ES-I3 (cell line): ENCODE data around the gene TSSK2.
"Not testable (repeated sequence)": the region's sequence is repeated elsewhere in the genome, so short reads cannot be mapped to it uniquely, and the experiment has no call there.

Source experiments
- H3K36me3 ChIP-seq: 2 replicates; pipeline ENCODE4 v1.6.1; 2013; ENCODE audit warnings: mild to moderate bottlenecking, low read length, control low read depth, moderate library complexity; ENCODE audit not compliant: insufficient read depth
- H3K4me1 ChIP-seq: 2 replicates; pipeline ENCODE4 v1.6.1; 2013; ENCODE audit warnings: mild to moderate bottlenecking, control low read depth, low read length; ENCODE audit not compliant: insufficient read depth
- H3K9ac ChIP-seq: 2 replicates; pipeline ENCODE4 v1.6.1; 2013; ENCODE audit warnings: low read depth, mild to moderate bottlenecking, low read length, moderate library complexity
- H3K9me3 ChIP-seq: 2 replicates; pipeline ENCODE4 v1.6.1; 2013; ENCODE audit warnings: mild to moderate bottlenecking, low read length, moderate library complexity; ENCODE audit not compliant: control insufficient read depth, insufficient read depth

Gene TSSK2

DNA sequence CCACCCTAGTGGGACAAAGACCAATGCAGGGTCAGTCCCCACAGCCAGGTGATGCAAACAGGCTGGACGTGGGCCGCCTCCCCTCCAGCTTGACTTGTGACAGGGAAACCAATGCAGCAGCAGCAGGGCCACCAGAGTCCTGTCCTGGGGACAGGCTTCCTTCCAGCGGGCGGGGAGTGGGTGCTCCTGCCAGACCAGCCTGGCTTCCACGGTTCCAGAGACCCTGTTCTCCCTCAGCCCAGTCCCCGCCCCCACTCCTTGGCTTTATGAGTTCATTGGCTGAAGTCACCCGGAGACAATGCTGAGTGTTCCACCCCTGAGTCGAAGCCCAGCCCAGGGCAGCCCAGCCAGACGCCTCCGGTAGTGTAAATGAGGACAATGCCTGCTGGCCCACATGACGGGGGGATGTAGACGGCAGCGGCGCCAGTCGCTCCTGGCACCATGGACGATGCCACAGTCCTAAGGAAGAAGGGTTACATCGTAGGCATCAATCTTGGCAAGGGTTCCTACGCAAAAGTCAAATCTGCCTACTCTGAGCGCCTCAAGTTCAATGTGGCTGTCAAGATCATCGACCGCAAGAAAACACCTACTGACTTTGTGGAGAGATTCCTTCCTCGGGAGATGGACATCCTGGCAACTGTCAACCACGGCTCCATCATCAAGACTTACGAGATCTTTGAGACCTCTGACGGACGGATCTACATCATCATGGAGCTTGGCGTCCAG lies at the start of gene TSSK2:
Gene TSSK2, plus strand, starts transcription at position 350 of the 726 bp plus-strand sequence. Its CDS starts 92 bp downstream, at position 442.
- no peak within 1 kb of the TSS for H3K9ac ChIP-seq
- peaks cover 6% of the 10 kb centered on the region; the same call in 1 of the 2 replicates for H3K36me3 ChIP-seq
- H3K9me3 ChIP-seq: no peaks in the 10 kb centered on the region
- no peaks in the 10 kb centered on the region for H3K4me1 ChIP-seq

DNA sequence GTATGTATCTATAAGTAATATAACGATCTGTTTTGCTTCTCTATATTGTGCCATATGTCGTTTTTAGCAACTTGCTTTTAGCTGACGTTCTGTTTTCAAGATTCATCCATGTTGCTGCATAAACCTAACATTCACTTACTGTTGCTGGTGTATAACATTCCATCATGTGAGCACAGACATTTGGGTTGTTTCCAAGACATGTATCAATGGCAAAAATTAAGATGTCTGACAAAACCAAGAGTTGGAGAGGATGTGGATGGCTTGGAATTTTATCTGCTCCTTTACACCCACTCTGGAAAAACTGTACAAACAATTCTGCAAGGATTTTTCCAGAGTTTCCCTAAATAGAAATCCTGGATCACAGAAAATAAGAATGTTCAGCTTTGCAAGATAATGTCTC lies 49.8 kb upstream of the TSSK2 start:
- Histone ChIP-seq H3K9ac (no peak overlapping the region), H3K36me3 (no peaks in the 10 kb centered on the region), H3K4me1 (peaks cover 10% of the 10 kb centered on the region), H3K9me3 (no peaks in the 10 kb centered on the region)

DNA sequence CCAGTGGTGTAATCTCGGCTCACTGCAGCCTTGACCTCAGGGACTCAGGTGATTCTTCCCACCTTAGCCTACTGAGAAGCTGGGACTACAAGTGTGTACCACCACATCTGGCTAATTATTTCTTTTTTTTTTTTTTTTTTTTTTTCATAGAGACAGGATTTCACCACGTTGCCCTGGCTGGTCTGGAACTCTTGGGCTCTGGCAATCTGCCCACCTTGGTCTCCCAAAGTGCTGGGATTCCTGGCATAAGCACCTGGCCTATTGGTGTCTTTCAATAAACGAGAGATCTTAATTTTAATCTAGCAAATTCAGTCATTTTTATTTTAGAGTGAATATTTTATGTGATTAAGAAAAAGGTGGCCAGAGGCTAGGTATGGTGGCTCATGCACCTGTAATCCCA lies 49.0 kb upstream of the TSSK2 start:
- H3K36me3 ChIP-seq: no peaks in the 10 kb centered on the region
- no peaks in the 10 kb centered on the region for H3K9me3 ChIP-seq
- H3K4me1 ChIP-seq: peaks cover 17% of the 10 kb centered on the region
- H3K9ac ChIP-seq: no peak overlapping the region

DNA sequence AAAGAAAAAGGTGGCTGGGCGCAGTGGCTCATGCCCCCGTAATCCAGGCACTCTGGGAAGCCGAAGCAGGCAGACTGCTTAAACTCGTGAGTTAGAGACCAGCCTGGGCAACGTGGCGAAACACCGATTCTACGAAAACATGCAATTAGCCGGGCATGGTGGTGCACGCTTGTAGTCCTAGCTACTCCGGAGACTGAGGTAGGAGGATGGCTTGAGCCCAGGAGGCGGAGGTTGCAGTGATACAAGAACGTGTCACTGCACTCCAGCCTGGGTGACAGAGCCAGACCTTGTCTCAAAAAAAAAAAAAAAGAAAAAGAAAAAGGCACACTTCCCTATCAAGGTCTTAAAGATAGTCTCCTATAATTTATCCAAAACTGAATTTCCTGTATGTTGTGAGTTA lies 48.3 kb upstream of the TSSK2 start:
- H3K9ac ChIP-seq: no peak overlapping the region
- H3K36me3 ChIP-seq: no peaks in the 10 kb centered on the region
- H3K4me1 ChIP-seq: peaks cover 17% of the 10 kb centered on the region
- no peaks in the 10 kb centered on the region for H3K9me3 ChIP-seq

DNA sequence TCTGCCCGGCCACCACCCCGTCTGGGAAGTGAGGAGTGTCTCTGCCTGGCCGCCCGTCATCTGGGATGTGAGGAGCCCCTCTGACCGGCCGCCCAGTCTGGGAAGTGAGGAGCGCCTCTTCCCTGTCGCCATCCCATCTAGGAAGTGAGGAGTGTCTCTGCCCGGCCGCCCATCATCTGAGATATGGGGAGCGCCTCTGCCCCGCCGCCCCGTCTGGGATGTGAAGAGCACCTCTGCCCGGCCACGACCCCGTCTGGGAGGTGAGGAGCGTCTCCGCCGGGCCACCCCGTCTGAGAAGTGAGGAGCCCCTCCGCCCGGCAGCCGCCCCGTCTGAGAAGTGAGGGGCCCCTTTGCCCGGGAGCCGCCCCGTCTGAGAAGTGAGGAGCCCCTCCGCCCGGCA lies 47.0 kb upstream of the TSSK2 start:
- H3K36me3 ChIP-seq, H3K9me3 ChIP-seq, H3K9ac ChIP-seq: not testable (repeated sequence)
- peaks cover 17% of the 10 kb centered on the region for H3K4me1 ChIP-seq

DNA sequence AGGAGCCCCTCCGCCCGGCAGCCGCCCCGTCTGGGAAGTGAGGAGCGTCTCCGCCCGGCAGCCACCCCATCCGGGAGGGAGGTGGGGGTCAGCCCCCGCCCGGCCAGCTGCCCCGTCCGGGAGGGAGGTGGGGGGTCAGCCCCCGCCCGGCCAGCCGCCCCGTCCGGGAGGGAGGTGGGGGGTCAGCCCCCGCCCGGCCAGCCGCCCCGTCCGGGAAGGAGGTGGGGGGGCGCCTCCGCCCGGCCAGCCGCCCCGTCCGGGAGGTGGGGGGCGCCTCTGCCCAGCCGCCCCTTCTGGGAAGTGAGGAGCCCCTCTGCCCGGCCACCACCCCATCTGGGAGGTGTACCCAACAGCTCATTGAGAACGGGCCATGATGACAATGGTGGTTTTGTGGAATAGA lies 46.5 kb upstream of the TSSK2 start:
- peaks cover 17% of the 10 kb centered on the region for H3K4me1 ChIP-seq
- H3K9ac ChIP-seq, H3K9me3 ChIP-seq, H3K36me3 ChIP-seq: not testable (repeated sequence)

DNA sequence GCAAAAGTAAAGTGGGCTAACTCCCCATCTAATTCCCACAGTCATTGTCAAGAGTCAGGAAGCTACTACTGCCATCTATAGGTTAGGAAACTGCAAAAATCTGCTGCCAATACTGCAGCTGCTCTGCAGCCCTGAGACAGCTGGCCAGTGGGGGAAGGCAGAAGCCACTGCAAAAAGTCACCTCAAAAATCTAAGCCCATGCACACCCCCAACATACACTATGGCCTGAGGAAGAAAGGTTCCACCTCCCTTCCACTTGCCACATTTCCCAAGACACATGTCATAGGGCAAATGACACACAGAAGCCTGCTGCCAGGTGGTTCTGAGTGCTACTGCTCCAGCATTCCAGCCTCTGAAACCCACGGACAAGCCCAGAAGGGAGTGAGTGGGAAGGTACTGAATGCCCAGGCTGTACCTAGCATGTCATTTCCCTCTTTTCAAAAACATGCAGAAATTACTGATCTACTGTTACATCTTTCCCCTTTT lies 45.8 kb upstream of the TSSK2 start:
- no peaks in the 10 kb centered on the region for H3K9me3 ChIP-seq
- H3K36me3 ChIP-seq: no peaks in the 10 kb centered on the region; the same call in 1 of the 2 replicates
- H3K4me1 ChIP-seq: peaks cover 17% of the 10 kb centered on the region
- H3K9ac ChIP-seq: no peak overlapping the region

DNA sequence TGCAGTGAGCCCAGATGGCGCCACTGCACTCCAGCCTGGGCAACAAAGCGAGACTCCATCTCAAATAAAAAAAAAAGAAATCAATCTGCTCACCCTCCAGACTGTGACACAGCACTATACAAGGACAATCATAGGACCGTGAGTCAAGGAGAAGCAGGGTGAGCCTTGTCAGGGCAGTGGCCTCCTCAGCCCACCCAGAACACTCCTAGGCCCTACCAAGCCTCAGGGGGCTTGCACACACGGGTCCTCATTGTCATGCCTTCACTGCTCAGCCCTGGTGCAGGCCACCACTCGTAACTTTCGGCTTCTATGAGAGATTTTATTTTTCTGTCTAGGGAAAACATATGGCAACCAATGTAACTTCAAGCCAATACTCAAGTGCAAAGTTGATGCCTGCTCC lies 44.7 kb upstream of the TSSK2 start:
- H3K9ac ChIP-seq: no peak overlapping the region
- H3K36me3 ChIP-seq: no peaks in the 10 kb centered on the region; the same call in 1 of the 2 replicates
- no peaks in the 10 kb centered on the region for H3K9me3 ChIP-seq
- peaks cover 17% of the 10 kb centered on the region for H3K4me1 ChIP-seq

DNA sequence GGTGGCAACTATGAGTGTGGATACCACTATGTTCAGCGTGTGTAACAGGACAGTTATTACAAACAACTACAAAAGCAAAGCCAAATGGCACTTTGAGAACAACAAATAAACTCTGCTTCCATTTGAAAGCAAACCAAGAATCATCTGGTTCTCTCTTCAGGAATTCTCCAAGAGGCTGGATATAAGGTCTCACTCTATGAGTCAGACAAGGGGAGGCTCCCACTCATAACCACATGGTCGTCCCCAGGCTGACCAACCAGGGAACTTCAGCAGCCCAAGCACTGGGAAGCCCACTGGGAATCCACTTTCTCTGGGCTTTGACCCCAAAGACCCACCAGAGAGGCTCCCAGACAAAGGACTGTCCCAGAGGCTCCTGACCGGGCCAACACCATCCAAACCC lies 44.2 kb upstream of the TSSK2 start:
- Histone ChIP-seq H3K4me1 (peaks cover 17% of the 10 kb centered on the region), H3K9me3 (no peaks in the 10 kb centered on the region), H3K36me3 (no peaks in the 10 kb centered on the region; the same call in 1 of the 2 replicates), H3K9ac (no peak overlapping the region)

DNA sequence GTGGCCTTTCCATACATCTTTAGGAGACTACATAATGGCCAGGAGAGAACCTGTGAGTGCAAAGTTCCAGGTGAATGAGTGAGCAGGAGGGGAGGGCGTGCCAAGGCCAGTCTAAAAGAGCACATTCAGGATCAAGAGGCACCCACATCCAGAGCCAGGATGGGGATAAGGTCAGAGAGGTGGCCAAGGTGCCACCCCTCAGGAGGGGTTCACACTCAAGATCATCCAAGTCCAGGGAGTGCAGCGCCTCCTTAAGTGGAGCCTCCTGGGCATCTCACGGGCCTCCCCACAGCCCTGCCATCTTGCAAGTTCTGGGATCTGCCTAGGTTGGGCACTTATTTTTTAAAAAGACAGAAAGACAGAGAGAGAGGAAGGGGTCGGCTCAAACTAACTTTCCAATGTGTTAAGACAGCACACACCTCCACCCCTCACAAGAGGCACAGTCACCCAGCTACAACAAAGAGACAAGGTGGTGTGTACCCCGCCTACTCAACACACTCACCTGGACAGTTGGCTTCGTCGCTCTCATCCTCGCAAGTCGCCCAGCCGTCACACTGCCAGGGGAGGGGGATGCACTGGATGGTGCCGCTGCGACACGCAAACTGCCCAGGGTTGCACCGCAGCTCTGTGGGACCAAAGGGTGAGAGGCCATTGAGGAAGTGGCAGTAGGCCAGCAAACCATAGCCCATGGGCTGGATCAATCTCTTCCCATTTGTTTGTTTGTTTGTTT lies 42.1 kb upstream of the TSSK2 start:
- Histone ChIP-seq H3K36me3 (no peaks in the 10 kb centered on the region; the same call in 1 of the 2 replicates), H3K9me3 (no peaks in the 10 kb centered on the region), H3K9ac (no peak overlapping the region), H3K4me1 (peaks cover 17% of the 10 kb centered on the region)

DNA sequence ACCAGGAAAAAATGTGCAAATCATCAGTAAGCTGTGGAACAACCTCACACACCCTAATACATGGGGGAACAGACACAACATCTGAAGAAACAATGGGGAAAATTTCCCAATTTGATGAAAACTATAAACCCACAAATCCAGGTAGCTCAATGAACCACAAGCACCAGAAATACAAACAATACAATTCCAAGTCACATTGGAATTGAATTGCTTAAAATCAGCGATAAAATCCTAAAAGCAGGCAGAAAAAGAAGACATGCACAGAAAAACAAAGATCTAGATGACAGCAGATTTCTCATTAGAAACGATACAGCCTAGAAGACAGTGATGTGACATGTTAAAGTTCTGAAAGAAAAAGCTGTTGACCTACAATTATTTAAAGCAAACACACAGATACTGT lies 40.9 kb upstream of the TSSK2 start:
- H3K4me1 ChIP-seq: peaks cover 17% of the 10 kb centered on the region
- H3K36me3 ChIP-seq: no peaks in the 10 kb centered on the region; the same call in 1 of the 2 replicates
- no peak overlapping the region for H3K9ac ChIP-seq
- H3K9me3 ChIP-seq: no peaks in the 10 kb centered on the region

DNA sequence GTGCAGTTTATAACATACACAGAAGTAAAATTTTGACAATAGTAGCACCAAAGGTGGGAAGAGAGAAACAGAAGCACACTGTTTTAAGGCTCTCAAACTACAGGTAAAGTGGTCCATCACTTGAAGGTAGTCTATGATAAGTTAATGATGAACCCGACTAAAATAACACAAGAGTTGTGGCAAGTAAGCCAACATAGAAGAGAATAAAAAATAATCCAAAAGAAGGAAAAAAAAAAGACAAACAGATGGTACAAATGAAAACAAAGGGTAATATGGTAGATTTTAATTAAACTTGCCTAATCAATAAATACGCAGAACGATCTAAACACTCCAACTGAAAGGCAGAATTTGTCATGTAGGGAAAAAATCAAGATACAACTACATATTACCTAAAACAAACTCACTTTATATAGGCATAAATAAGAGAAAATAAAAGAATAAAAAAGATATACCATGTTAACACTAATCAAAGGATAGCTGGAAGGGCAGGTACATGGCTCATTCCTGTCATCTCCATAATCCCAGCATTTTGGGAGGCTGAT lies 40.5 kb upstream of the TSSK2 start:
- H3K36me3 ChIP-seq: no peaks in the 10 kb centered on the region; the same call in 1 of the 2 replicates
- peaks cover 12% of the 10 kb centered on the region for H3K4me1 ChIP-seq
- H3K9me3 ChIP-seq: no peaks in the 10 kb centered on the region
- no peak overlapping the region for H3K9ac ChIP-seq

DNA sequence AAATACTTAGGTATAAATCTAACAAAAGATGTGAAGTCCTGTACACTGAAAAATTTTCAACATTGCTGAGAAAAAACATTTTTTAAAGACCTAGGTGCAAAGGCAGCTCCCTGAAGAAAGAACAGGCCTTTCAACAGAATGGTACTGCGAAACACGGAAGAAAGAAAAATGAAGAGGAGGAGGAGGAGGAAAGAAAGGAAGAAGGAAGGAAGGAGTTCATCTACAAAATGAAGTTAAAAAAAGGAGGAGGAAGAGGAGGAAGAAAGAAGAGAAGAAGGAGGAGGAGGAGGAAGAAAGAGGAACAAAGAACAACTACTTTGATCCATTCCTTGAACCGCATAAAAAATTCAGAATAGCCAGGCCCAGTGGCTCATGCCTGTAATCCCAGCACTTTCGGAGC lies 38.4 kb upstream of the TSSK2 start:
- H3K4me1 ChIP-seq: no peaks in the 10 kb centered on the region
- H3K36me3 ChIP-seq: peaks cover 2% of the 10 kb centered on the region
- H3K9me3 ChIP-seq: no peaks in the 10 kb centered on the region
- no peak overlapping the region for H3K9ac ChIP-seq

DNA sequence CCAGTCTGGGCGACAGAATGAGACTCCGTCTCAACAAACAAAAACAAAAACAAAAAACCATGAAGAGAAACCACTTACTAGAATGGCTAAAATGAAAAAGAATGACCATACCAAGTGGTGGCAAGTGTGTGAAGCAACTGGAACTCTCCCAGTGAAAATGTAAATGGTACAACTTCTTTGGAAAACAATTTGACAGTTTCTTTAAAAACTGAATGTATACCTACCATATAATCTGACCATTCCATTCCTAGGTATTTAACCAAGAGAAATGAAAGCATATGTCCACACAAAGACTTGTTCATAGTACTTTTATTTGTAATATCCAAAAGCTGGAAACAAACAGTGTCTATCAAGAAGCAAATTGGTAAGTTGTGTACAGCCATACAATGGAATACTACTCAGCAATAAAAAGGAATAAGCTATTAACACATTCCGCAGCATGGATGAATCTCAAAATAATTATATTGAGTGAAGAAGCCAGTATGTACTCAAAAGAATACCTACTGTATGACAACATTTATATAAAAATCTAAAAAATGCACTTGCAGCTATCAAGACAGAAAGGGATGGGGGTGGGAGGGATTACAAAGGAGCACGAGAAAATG lies 36.6 kb upstream of the TSSK2 start:
- Histone ChIP-seq H3K9ac (no peak overlapping the region), H3K4me1 (no peaks in the 10 kb centered on the region), H3K36me3 (peaks cover 3% of the 10 kb centered on the region; the same call in 1 of the 2 replicates), H3K9me3 (no peaks in the 10 kb centered on the region)
